Stimulated activated CD8-positive, alpha-beta memory T cell treated with anti-CD3 and anti-CD28 coated beads, Interleukin-7, amount 100 ng/mL, for 48 hours (primary cell): ENCODE data around the gene GLTPD2.

Experiments
- DNase-seq, 2 donors: peaks; one replicate each; pipeline ENCODE4 v3.0.0-alpha.2; 2020; ENCODE audit warnings: low read depth in 1 of 2; ENCODE audit errors: extremely low read depth in 1 of 2

GLTPD2 gene

DNA sequence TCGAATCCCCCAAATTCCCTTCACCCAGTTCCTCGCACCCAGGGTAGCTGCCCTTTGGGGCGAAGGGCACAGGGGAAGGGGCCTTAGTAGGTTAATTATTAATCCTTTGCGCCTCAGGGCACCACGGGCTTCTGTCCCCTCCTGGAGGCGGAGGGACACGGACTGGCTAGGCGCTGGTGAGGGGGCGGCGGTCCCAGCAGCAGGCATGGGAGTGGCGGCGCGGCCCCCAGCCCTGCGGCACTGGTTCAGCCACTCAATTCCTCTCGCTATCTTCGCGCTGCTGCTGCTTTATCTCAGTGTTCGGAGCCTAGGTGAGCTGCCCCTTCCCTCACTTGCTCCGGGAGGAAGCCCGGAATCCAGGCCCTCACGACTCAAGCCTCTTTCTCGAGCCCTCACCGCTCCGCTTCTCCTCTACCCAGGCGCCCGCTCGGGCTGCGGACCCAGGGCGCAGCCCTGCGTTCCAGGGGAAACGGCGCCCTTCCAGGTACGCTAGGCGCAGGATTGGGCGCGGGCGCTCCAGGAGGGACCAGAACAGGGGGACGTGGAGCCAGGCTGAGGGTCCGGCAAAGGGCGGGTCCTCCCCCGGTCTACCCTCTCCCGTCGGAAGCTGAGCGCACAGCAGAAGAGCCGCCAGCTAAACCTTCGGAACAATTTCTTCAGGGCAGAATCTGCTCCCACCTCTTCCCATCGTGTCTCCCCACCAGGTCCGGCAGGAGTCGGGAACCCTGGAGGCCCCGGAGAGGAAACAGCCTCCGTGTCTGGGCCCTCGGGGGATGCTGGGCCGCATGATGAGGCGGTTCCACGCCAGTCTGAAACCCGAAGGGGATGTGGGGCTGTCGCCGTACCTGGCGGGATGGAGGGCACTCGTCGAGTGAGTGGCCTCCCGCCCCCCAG, at the start of gene GLTPD2:
TSS of gene GLTPD2 (plus strand) at position 158 of the 894 bp plus-strand sequence. CDS start at position 206, 48 bp downstream.
- no peak for DNase-seq

DNA sequence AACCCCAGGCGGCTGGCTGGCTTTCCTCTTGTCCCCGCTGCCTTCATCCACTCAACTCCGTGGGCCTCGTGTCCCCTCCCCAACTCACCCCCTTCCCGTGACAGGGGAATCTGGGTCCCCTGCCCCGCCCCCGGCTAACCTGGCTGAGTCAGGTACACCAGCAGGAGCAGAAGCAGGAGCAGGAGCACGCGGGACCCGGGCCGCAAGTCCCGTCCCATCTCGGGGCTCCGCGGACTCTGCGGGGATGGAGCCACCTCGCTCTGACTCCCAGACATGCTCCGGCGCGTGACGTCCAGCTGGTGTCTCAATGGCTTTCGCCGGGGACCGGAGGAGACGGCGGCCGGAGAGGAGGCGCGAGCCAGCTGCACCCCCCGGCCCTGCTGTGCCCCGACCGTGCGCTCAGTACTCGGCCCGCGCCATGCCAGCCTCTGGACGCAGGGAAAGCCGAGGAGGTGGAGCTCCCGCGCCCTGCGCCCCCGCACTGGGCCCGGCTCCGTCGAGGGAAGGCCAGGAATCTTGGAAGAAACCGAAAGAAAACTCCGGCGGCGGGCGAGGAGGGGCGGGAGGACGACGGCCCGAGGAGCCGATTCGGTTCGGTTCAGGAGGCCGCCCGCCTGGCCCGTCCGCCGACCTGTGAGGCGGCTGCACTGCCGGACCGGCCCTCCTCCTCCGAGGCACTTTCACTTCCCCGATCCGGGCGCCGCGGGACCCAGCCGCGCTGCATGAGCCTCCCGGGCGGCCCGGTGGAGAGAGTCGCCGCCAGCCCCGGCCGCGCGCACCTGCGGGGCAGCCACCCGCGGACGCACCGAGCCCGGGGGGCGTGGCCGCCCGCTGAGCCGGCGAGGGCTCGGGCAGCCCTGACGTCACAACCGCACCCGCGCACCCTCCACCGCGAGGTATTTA, 49.4 kb upstream of the GLTPD2 start, which contains the start of the genes CXCL16 and ZMYND15:
TSS of gene CXCL16 (minus strand) at position 807 of the 903 bp plus-strand sequence. CDS start at position 218, 589 bp downstream.
TSS of gene ZMYND15 (plus strand) at position 712 of the 903 bp plus-strand sequence. CDS start 716 bp downstream, outside the sequence.
- no peak for DNase-seq

DNA sequence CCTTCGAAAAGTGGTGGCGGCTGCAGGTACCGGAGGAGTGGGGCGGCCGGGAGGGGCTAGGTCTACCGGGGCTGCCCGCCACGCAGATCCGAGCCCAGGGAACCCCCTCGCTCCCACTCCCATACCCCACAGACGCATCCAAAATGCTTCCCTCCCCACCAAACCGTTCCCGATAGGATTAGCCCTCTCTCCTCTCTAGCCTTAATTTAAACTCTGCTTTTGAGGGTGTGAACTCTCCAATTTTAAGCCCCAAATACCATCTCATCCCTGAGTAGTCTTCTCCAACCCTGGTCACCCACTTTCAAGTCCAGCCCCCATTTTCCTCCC, 48.8 kb upstream of the GLTPD2 start:
- DNase-seq = no peak

DNA sequence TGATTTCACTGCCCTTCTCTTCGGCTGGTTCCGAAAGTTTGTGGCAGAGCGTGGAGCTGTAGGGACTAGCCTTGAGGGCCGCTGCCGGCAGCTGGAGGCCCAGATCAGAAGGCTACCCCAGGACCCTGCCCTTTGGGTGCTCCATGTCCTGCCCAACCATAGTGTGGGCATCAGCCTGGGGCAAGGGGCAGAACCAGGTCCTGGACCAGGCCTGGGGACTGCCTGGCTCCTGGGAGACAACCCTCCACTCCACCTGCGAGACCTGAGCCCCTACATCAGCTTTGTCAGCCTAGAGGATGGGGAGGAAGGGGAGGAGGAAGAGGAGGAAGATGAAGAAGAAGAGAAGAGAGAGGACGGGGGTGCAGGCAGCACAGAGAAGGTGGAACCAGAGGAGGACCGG, 48.2 kb upstream of the GLTPD2 start:
- DNase-seq = no peak

DNA sequence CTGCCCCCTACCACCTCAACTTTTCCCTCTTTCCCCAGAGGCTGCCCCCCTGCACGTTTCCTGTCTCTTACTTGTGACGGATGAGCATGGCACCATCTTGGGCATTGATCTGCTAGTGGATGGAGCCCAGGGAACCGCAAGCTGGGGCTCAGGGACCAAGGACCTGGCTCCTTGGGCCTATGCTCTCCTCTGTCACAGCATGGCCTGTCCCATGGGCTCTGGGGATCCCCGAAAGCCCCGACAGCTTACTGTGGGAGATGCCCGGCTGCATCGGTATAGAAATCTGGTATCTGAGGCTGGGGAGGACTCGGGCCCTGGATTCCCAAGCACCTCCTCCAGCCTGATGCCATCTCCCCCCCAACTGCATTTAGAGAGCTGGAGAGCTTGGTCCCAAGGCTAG, 47.2 kb upstream of the GLTPD2 start:
- no peak for DNase-seq

DNA sequence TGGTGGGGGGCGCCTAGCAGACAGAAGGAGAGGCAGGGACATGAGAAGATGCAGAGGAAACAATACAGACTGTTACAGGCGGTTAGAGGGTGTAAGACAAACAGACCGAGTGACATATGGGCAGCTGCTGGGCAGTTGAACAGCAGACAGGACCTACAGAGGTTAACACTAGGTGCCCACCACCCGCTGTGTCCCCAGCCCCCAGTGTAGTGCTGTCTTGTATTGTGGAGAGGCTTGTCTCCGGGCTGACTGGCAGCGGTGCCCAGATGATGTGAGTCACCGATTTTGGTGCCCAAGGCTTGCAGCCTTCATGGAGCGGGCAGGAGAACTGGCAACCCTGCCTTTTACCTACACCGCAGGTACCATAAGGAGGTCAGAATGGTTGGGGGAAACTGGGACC, 46.6 kb upstream of the GLTPD2 start:
- DNase-seq = no peak

DNA sequence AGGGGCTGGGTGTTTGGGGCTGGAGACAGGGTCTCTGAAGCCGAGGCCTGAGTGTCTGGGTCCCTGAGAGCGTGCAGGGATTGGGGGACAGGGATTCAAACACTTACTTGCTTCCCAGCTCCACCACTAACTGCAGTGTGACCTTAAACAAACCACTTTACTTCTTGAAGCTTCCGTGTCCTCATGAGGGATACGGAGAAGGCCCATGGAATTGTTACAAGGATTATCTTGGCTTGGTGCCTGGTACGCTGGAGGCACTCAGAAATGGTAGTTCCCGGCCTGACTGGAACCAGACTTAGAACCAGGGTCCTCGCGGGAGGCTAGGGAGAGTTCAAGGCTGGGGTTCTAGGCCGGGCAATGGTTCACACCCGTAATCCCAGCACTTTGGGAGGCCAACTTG, 46.1 kb upstream of the GLTPD2 start:
- DNase-seq = no peak

DNA sequence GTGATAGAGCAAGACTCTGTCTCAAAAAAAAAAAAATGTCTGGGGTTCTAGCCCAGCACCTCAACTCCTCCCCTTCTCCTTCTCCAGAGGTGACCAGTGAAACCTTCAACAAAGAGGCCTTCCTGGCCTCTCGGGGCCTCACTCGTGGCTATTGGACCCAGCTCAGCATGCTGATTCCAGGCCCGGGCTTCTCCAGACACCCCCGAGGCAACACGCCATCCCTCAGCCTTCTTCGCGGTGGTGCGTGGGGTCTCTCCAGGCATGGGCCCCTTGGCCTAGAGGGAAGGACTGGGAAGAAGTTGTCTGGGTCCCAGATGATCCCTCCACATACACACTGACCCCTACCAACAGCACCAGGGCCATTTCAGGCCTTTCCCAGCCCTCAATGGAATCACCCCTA, 45.5 kb upstream of the GLTPD2 start:
- DNase-seq = no peak

DNA sequence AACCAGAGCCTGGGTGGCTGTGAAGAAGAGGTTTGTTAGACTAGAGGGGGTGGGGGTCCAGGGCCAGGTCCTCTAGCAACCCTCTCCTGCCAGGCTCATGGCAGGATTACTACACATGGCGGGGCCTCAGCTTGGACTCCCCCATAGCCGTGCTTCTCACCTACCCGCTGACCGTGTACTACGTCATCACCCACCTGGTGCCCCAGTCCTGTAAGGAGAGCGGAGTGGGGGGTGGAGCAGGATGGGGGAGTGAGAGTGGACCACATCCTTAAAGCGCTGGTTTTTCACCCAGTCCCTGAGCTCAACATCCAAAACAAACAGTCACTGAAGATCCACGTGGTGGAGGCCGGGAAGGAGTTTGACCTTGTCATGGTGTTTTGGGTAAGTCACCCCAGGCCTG, 44.9 kb upstream of the GLTPD2 start:
- no peak for DNase-seq

DNA sequence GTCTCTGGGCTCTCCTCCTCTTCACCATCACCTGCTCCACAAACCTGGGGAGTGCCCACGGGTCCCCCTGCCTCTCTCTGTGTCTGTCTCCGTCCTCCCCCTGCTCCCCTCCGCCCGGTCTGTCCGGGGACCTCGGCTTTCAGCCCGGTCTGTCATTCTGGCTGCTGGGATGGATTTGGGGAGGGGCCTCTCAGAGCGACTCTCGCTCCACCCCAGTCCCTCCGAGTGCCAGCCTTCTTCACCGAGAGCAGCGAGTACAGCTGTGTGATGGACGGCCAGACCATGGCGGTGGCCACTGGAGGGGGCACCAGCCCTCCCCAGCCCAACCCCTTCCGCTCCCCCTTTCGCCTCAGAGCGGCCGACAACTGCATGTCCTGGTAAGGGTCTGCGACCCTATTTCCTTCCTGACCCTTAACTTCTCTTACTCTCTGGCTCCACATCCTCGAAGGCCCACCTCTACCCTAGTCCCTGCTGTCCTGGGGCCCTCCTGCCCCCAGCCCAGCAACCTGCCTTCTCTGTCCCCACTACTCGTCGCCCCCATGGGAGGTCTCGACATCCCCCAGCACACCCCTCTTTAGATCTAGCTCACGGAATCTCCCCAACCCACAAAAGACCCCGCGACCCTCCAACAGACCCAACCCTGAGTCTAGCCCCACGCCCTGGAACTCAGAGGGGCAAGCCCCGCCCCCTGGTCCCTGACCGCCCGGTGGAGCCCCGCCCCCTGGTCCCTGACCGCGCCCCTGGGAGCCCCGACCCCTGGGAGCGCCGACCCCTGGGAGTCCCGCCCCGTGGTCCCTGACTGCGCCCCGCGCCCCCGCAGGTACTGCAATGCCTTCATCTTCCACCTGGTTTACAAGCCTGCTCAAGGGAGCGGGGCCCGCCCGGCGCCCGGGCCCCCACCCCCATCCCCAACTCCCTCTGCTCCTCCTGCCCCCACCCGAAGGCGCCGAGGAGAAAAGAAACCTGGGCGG, 43.5 kb upstream of the GLTPD2 start:
- DNase-seq = no peak

DNA sequence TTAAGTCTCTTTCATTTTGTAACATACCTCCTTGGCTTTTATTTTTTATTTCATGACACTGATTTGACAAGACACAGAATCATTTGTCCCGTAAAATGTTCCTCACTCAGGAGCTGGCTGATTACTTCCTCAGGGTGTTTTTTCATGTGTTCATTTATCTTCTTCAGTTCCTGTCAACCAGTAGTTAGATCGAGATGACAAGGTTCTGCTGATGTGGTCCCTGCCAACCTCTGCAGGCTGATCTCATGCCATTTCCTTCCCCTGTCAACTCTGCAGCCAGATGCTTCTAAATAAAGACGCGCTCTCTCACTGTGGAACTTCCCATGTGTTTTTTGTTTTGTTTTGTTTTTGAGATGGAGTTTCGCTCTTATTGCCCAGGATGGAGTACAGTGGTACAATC, 40.9 kb upstream of the GLTPD2 start:
- no peak for DNase-seq

DNA sequence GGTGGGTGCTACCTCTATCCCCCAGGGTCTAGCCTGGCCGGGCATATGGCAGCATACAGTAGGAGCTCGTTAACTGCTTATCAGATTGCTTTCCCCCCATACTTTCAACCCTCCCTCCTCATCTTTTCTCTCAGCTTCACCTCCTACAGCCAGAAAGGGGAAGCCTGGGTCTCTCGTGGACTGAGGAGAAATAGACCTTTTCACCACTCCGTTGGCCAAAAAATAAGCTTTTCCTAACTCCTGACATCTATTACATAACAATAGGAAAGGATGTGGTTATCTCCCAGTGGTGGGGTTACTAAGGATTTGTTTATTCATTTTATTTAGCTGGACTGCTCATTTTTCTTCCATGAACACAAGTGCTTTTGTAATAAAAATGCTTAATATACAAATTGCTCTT, 40.1 kb upstream of the GLTPD2 start:
- no peak for DNase-seq

DNA sequence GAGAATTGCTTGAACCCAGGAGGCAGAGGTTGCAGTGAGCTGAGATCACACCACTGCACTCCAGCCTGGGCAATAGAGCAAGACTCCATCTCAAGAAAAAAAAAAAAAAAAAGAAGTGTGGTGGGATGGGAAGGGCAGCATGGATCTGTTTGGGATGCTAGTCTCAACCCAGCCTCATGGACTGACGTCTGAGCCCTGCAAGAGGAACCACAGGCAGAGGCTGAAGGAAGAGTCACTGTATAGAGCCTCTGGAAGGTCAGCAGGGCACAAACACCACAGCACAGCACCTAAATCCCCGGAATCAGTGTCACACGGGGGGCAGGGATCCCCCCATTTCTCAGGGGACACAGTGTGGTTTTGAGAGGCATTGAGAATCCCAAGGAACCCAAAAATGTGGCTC, 38.2 kb upstream of the GLTPD2 start:
- no peak for DNase-seq

DNA sequence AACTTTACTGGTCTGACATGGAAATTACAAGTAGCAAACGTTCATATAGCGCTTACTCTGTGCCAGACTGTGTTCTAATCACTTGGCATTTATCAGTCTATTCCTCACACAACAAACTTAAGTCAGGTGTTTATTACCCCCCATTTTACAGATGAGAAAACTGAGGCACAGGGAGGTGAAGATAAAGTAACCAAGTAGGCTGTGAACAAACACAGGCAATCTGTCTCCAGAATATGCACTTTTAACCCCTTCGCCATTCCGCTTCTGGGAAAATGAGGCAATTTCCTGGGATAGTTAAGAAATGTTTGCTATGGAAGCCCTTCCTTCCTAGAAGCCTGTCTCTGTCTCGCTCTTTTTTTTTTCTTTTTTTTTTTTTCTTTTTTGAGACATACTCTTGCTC, 36.8 kb upstream of the GLTPD2 start:
- DNase-seq = no peak

DNA sequence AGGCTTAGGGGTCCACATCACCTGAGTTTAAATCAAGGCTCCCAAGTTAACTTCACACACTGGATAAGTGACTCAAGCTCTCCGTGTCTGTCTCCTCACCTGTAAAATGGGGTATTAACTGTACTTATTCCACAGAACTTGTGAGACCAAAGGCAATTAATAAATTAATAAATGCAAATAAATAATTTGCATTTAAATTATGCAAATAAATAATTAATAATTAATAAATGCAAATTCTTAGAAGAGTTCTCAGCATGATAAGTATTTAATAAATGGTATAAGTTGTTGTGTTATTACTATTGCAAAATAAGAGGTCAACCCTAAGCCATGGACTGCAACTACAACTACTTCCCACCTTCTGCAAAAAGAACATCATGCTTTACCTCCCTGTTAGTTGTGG, 35.4 kb upstream of the GLTPD2 start:
- DNase-seq = no peak

DNA sequence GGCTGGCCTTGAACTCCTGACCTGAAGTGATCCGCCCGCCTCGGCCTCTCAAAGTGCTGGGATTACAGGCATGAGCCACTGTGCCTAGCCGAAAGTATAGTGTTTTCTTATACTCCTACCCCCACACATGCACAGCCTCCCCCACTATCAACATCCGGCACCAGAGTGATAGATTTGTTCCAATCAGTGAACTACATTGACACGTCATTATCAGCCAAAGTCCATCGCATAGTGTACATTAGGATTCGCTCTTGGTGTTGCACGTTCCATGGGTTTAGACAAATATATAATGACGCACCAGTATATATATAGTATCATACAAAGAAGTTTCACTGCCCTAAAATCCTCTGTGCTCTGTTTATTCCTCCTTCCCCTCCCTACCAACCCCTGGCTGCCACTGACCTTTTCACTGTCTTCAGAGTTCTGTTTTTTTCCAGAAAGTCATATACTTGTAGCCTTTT, 29.0 kb upstream of the GLTPD2 start:
- DNase-seq = no peak

DNA sequence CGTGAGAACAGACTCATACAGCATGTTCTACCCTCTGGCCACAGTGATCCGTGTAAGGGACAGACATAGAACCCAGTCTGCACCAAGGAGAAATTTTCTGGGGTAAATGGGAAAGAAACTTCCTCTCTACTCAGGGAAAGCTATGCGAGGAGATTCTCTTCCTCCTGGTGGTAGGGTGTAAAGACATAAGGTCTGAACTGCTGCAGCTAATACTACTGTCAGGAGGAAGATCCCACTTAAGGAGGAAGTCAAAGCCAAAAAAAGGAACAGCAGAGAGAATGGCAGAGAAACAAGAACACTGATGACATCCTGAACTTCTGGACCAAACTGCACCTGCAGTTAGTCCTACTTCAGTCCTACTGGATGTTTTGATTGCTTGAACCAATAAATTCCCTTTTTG, 24.2 kb upstream of the GLTPD2 start:
- no peak for DNase-seq

DNA sequence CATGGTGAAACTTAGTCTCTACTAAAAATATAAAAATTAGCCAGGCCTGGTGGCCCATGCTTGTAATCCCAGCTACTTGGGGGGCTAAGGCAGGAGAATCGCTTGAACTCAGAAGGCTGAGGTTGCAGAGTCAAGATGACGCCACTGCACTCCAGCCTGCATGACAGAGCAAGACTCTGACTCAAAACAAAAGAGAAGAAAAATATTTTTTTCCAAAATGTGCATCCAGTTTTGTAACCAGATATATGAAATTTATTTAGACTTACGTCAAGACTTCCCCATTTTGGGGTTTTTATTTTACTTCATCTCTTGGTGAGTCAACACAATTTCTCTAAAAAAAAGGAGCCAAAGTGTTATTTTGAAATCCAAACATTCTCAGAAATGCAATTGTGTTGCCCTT, 22.6 kb upstream of the GLTPD2 start:
- no peak for DNase-seq

DNA sequence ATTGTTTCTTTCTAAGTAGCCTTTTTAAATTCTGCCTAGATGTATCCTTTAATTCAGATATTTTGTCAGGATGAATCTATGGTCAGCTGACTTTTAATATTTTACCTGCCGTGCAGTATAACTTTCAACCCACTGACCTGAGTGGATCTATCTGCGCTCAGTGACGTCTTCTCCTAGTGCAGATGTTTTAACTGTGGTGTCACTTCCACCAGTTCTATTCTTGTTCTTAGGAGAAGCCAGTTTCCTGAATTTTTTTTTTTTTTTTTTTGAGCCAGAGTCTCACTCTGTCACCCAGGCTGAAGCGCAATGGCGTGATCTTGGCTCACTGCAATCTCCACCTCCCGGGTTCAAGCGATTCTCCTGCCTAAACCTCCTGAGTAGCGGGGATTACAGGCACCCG, 22.0 kb upstream of the GLTPD2 start:
- DNase-seq = no peak

DNA sequence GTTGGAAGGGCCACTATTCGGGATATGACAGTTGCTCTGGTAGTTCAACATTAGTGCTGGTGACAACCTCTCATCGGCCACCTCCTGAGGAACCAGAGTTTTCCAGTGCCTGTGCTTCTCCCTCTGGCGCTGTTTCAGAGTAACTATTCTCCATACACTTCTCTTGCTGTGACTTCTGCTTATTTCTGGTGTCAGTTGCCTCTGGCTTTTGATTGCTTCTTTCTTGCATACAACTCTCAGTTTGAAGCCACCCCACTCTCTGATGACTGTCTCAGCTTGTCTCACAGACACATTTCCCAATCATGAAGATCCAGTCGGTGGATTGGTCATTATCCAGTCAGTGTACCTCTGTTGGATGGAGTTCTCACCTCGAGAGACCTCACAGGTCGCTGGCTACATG, 20.5 kb upstream of the GLTPD2 start:
- DNase-seq = no peak

DNA sequence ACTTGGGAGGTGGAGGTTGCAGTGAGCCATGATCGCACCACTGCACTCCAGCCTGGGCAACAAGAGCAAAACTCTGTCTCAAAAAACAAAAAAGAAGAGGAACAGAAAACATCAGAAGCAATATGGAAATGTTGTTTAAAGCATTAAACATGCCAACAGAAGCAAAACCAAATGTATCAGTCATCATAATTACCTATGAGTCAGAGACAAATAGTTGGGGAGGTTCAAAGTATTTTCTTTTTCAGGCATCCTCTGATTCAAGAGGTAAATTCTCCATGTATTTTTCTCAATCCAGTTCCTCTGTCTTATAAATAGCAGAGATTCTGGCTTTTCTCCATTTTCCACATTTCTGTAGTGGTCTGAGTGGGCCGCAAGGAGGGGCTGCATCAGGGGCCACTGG, 19.1 kb upstream of the GLTPD2 start:
- no peak for DNase-seq
